H9 (cell line): ENCODE measurements around the gene CST9L. TPM values are rescaled to one million over a fixed set of nuclear protein-coding genes. Genes with fewer than 3 reads are reported as not detected.

Experiments
- DNase-seq: peaks from one replicate; pipeline ENCODE4 v3.0.0-alpha.2; 2017
- H2AFZ ChIP-seq: one replicate; pipeline ENCODE4 v1.6.1; 2013; ENCODE audit warnings: mild to moderate bottlenecking, low read length, control low read depth, moderate library complexity
- H2AK5ac ChIP-seq: 2 replicates; pipeline ENCODE4 v1.6.1; 2013; ENCODE audit warnings: low read length, control low read depth, mixed read lengths; ENCODE audit not compliant: insufficient read length
- H2BK120ac ChIP-seq: one replicate; pipeline ENCODE4 v1.6.1; 2013; ENCODE audit warnings: low read depth, mild to moderate bottlenecking, low read length, control low read depth, inconsistent platforms; ENCODE audit not compliant: poor library complexity, severe bottlenecking
- H2BK12ac ChIP-seq: 2 replicates; pipeline ENCODE4 v1.6.1; 2013; ENCODE audit warnings: low read length, control low read depth, mixed read lengths, low read depth; ENCODE audit not compliant: insufficient read length
- H2BK15ac ChIP-seq: 2 replicates; pipeline ENCODE4 v1.6.1; 2013; ENCODE audit warnings: low read depth, low read length, control low read depth
- H2BK20ac ChIP-seq: one replicate; pipeline ENCODE4 v1.6.1; 2013; ENCODE audit warnings: low read depth, mild to moderate bottlenecking, low read length, control low read depth, inconsistent platforms; ENCODE audit not compliant: poor library complexity, severe bottlenecking
- H2BK5ac ChIP-seq: 2 replicates; pipeline ENCODE4 v1.6.1; 2013; ENCODE audit warnings: low read length, control low read depth, mixed read lengths; ENCODE audit not compliant: insufficient read length
- H3K14ac ChIP-seq: 2 replicates; pipeline ENCODE4 v1.6.1; 2013; ENCODE audit warnings: low read length, control low read depth; ENCODE audit not compliant: insufficient read depth
- H3K18ac ChIP-seq: 2 replicates; pipeline ENCODE4 v1.6.1; 2013; ENCODE audit warnings: low read depth, mild to moderate bottlenecking, mixed read lengths, low read length, control low read depth; ENCODE audit not compliant: insufficient read length
- H3K23ac ChIP-seq: 2 replicates; pipeline ENCODE4 v1.6.1; 2013; ENCODE audit warnings: low read length, control low read depth, mixed read lengths, low read depth; ENCODE audit not compliant: insufficient read length
- H3K23me2 ChIP-seq: 2 replicates; pipeline ENCODE4 v1.6.1; 2013; ENCODE audit warnings: low read depth, mild to moderate bottlenecking, mixed read lengths, low read length, control low read depth; ENCODE audit not compliant: insufficient read length, poor library complexity, severe bottlenecking
- H3K27ac ChIP-seq: 2 replicates; pipeline ENCODE4 v1.5.1; 2013; ENCODE audit warnings: low read length, control low read depth, mixed read lengths, low read depth; ENCODE audit not compliant: insufficient read length
- H3K27me3 ChIP-seq: 2 replicates; pipeline ENCODE4 v1.6.1; 2013; ENCODE audit warnings: low read length, control low read depth, inconsistent platforms; ENCODE audit not compliant: insufficient read depth
- H3K4ac ChIP-seq: 2 replicates; pipeline ENCODE4 v1.6.1; 2013; ENCODE audit warnings: low read depth, mild to moderate bottlenecking, control low read depth, inconsistent platforms, low read length, moderate library complexity
- H3K4me1 ChIP-seq: 2 replicates; pipeline ENCODE4 v1.6.1; 2013; ENCODE audit warnings: low read length, control low read depth, inconsistent platforms; ENCODE audit not compliant: insufficient read depth
- H3K4me2 ChIP-seq: 2 replicates; pipeline ENCODE4 v1.6.1; 2013; ENCODE audit warnings: low read length, control low read depth, mixed read lengths; ENCODE audit not compliant: insufficient read length, insufficient read depth
- H3K56ac ChIP-seq: 2 replicates; pipeline ENCODE4 v1.6.1; 2013; ENCODE audit warnings: low read depth, mild to moderate bottlenecking, mixed read lengths, low read length, control low read depth; ENCODE audit not compliant: insufficient read length
- H3K79me1 ChIP-seq: 2 replicates; pipeline ENCODE4 v1.6.1; 2013; ENCODE audit warnings: low read depth, mild to moderate bottlenecking, moderate library complexity, low read length, control low read depth, inconsistent platforms; ENCODE audit not compliant: insufficient read depth, poor library complexity, severe bottlenecking
- H3K79me2 ChIP-seq: 2 replicates; pipeline ENCODE4 v1.6.1; 2013; ENCODE audit warnings: low read length, control low read depth, inconsistent platforms; ENCODE audit not compliant: insufficient read depth
- H3K9ac ChIP-seq: 2 replicates; pipeline ENCODE4 v1.6.1; 2013; ENCODE audit warnings: low read length, control low read depth, mixed read lengths; ENCODE audit not compliant: insufficient read length; ENCODE audit errors: extremely low read depth
- H3K9me3 ChIP-seq: one replicate; pipeline ENCODE4 v1.6.1; 2013; ENCODE audit warnings: low read depth, low read length, inconsistent platforms; ENCODE audit not compliant: control insufficient read depth
- H3T11ph ChIP-seq: one replicate; pipeline ENCODE4 v1.6.1; 2013; ENCODE audit warnings: mild to moderate bottlenecking, low read length, control low read depth, inconsistent platforms
- H4K20me1 ChIP-seq: one replicate; pipeline ENCODE4 v1.6.1; 2013; ENCODE audit not compliant: control insufficient read depth, insufficient read length, insufficient read depth
- H4K5ac ChIP-seq: 2 replicates; pipeline ENCODE4 v1.6.1; 2013; ENCODE audit warnings: low read depth, mild to moderate bottlenecking, mixed read lengths, low read length, control low read depth; ENCODE audit not compliant: insufficient read length
- H4K8ac ChIP-seq: replicated peaks from 2 replicates; pipeline ENCODE4 v1.6.1; 2013; ENCODE audit warnings: low read length, control low read depth, mixed read lengths, low read depth; ENCODE audit not compliant: insufficient read length
- H4K91ac ChIP-seq: 2 replicates; pipeline ENCODE4 v1.6.1; 2013; ENCODE audit warnings: low read depth, mild to moderate bottlenecking, moderate library complexity, mixed read lengths, low read length, control low read depth; ENCODE audit not compliant: insufficient read length
- H3K27ac Mint-ChIP-seq, 3 experiments: 2 replicates in 2 of 3; 3 replicates in 1 of 3; pipeline ENCODE4 v1.8.0; 2020 to 2021; ENCODE audit warnings: mixed read lengths in 3 of 3, mild to moderate bottlenecking in 1 of 3, moderate library complexity in 1 of 3
- H3K27me3 Mint-ChIP-seq: 2 replicates; pipeline ENCODE4 v1.8.0; 2021; ENCODE audit warnings: low read depth, mild to moderate bottlenecking, moderate library complexity, mixed read lengths
- H3K36me3 Mint-ChIP-seq, 3 experiments: 2 replicates in 2 of 3; 3 replicates in 1 of 3; pipeline ENCODE4 v1.8.0; 2020 to 2021; ENCODE audit warnings: low read depth in 3 of 3, mixed read lengths in 3 of 3; ENCODE audit not compliant: insufficient read depth in 1 of 3
- H3K4me1 Mint-ChIP-seq, 2 experiments: 2 replicates each; pipeline ENCODE4 v1.8.0; 2020; ENCODE audit warnings: mixed read lengths in 2 of 2
- H3K4me3 Mint-ChIP-seq, 2 experiments: 2 replicates in 1 of 2; 3 replicates in 1 of 2; pipeline ENCODE4 v1.8.0; 2020 to 2021; ENCODE audit warnings: mild to moderate bottlenecking in 2 of 2, mixed read lengths in 2 of 2, moderate library complexity in 1 of 2
- H3K9me3 Mint-ChIP-seq, 2 experiments: 2 replicates in 1 of 2; 3 replicates in 1 of 2; pipeline ENCODE4 v1.8.0; 2020; ENCODE audit warnings: mild to moderate bottlenecking in 2 of 2, mixed read lengths in 2 of 2, moderate library complexity in 1 of 2
- CTCF ChIP-seq: fragments of 200-600 bp; sonication (generic); conservative IDR thresholded peaks from 3 replicates; pipeline ENCODE4 v1.8.0; 2021; ENCODE audit warnings: antibody characterized with exemption, mild to moderate bottlenecking
- WGBS: extraction: QIAGEN DNeasy Blood & Tissue Kit; methylation state at CpG from one replicate; pipeline ENCODE4 v1.1.7; 2013; ENCODE audit warnings: missing lambda C conversion rate, low lambda C conversion rate, mixed read lengths; ENCODE audit not compliant: insufficient read length; ENCODE audit errors: extremely low coverage; 5-methylcytosine and 5-hydroxymethylcytosine counted together
- total RNA-seq: library from RNA; stranded (reverse); gene quantifications from 2 replicates; pipeline ENCODE4 v1.2.1, GENCODE V29; 2021

The CST9L gene
- total RNA-seq, 1 experiment from 2014 or later = not detected

- H3K9me3 Mint-ChIP-seq = peaks cover 0 to 2% of the 10 kb centered on the region in 2 experiments; a peak in 1 of 5 replicates
- Histone ChIP-seq H3K23ac (no peak overlapping the region), H2BK5ac (no peak overlapping the region), H3K23me2 (no peaks in the 10 kb centered on the region), H2BK120ac (no peak overlapping the region), H3K79me2 (no peaks in the 10 kb centered on the region), H3K9ac (no peak overlapping the region), H2BK12ac (no peak overlapping the region), H2BK15ac (no peak overlapping the region), H3K9me3 (no peaks in the 10 kb centered on the region), H3T11ph (no peak overlapping the region), H2BK20ac (no peak overlapping the region), H3K27ac (no peak overlapping the region), H2AK5ac (no peak overlapping the region), H3K79me1 (no peaks in the 10 kb centered on the region), H3K4ac (no peak overlapping the region), H2AFZ (no peak overlapping the region), H3K14ac (no peak overlapping the region), H4K91ac (no peak overlapping the region), H4K5ac (no peak overlapping the region), H3K27me3 (no peaks in the 10 kb centered on the region), H3K18ac (no peak overlapping the region), H4K8ac (no peak overlapping the region), H3K4me1 (peaks cover 4% of the 10 kb centered on the region; the same call in 1 of the 2 replicates), H3K56ac (no peak overlapping the region), H3K4me2 (no peak overlapping the region), H4K20me1 (no peaks in the 10 kb centered on the region)
- no peak for DNase-seq
- no peak overlapping the region for H3K27ac Mint-ChIP-seq
- peaks cover 40% of the 10 kb centered on the region in 2 experiments for H3K4me1 Mint-ChIP-seq
- H3K4me3 Mint-ChIP-seq = no peak overlapping the region
- peaks cover 19% of the 10 kb centered on the region for H3K27me3 Mint-ChIP-seq
- no peak for TF ChIP-seq CTCF
- WGBS = no CpG with 5 or more reads among the region's 3 CpGs
- H3K36me3 Mint-ChIP-seq = peaks cover 0 to 8% (median 4%) of the 10 kb centered on the region in 3 experiments; a peak in 4 of 7 replicates
Measured at GRCh38 chr20:23537030-23537429, 31.3 kb downstream of the CST9L start.
